Measurements from ENCODE around the gene FARP2. TPM values are rescaled to one million over a fixed set of nuclear protein-coding genes. Genes with fewer than 3 reads are reported as not detected.

Gene FARP2
- total RNA-seq, 1 experiment from 2014 or later: 89.1 TPM

- Histone ChIP-seq H3K4me3 (no peak overlapping the region), H3K27ac (no peak overlapping the region), H3F3A (ENCODE audit: insufficient read depth, low read depth) (peaks cover 62% of the 10 kb centered on the region), H3K4me2 (no peak overlapping the region), H4K20me1 (ENCODE audit: insufficient read depth) (peaks cover 20% of the 10 kb centered on the region; the same call in 1 of the 2 replicates), H3K4me1 (replicated peaks; ENCODE audit: insufficient read depth) (peaks cover 24% of the 10 kb centered on the region), H3K36me3 (ENCODE audit: low read depth) (peaks cover 47% of the 10 kb centered on the region), H3K9me2 (ENCODE audit: insufficient read depth) (no peaks in the 10 kb centered on the region), H3K79me2 (ENCODE audit: low read depth) (no peaks in the 10 kb centered on the region), H3K9me3 (ENCODE audit: insufficient read depth, low read depth) (no peaks in the 10 kb centered on the region), H2AFZ (no peak overlapping the region), H3K27me3 (ENCODE audit: insufficient read depth, low read depth) (no peaks in the 10 kb centered on the region)
- DNase-seq: no peak
- POLR2A ChIA-PET (ENCODE audit: unreplicated experiment): interaction anchor here (0.6 kb wide), 1 partner anchor 36 kb away, joined by 3 read pairs; the partner anchor contains the start of genes HDLBP and SEPTIN2
- no peak for TF ChIP-seq EZH2 (IDR thresholded peaks at IDR 0.05; ENCODE audit: low read depth)
- TF ChIP-seq CTCF (conservative IDR thresholded peaks at IDR 0.05): no peak
- CTCF ChIA-PET: interaction anchor here (0.6 kb wide), 1 partner anchor 500 kb away, joined by 4 read pairs; no protein-coding TSS in a partner anchor
- intact Hi-C loops (cut with micrococcal nuclease; ENCODE audit: unreplicated experiment): loop anchor here (10.0 kb wide), 2 partner anchors 354 to 496 kb away; partner anchors contain the start of gene ING5
- BruUV-seq (replicated peaks): no TSS peak
Observed at GRCh38 chr2:241350878-241351639, 5.0 kb upstream of the FARP2 start.

GRCh38 chr2:241351640-241352031 lies 4.4 kb upstream of the FARP2 start:
- no TSS peak for BruUV-seq (replicated peaks)
- Histone ChIP-seq H4K20me1 (ENCODE audit: insufficient read depth) (peaks cover 19% of the 10 kb centered on the region; the same call in 1 of the 2 replicates), H3K27ac (no peak overlapping the region), H3K9me3 (ENCODE audit: insufficient read depth, low read depth) (no peaks in the 10 kb centered on the region), H3K27me3 (ENCODE audit: insufficient read depth, low read depth) (no peaks in the 10 kb centered on the region), H3K4me1 (replicated peaks; ENCODE audit: insufficient read depth) (peaks cover 24% of the 10 kb centered on the region), H3F3A (ENCODE audit: insufficient read depth, low read depth) (peaks cover 62% of the 10 kb centered on the region), H2AFZ (no peak overlapping the region), H3K79me2 (ENCODE audit: low read depth) (peaks cover 3% of the 10 kb centered on the region), H3K4me2 (no peak overlapping the region), H3K4me3 (no peak overlapping the region), H3K36me3 (ENCODE audit: low read depth) (peaks cover 44% of the 10 kb centered on the region), H3K9me2 (ENCODE audit: insufficient read depth) (no peaks in the 10 kb centered on the region)
- intact Hi-C loops (cut with micrococcal nuclease; ENCODE audit: unreplicated experiment): loop anchor here (10.0 kb wide), 2 partner anchors 353 to 497 kb away; partner anchors contain the start of gene ING5
- DNase-seq: no peak
- POLR2A ChIA-PET (ENCODE audit: unreplicated experiment): interaction anchor here (0.6 kb wide), 1 partner anchor 36 kb away, joined by 3 read pairs; the partner anchor contains the start of genes HDLBP and SEPTIN2
- CTCF ChIA-PET: no interaction called here
- TF ChIP-seq EZH2 (IDR thresholded peaks at IDR 0.05; ENCODE audit: low read depth) (no peak), CTCF (conservative IDR thresholded peaks at IDR 0.05) (no peak)

GRCh38 chr2:241352227-241352626 lies 3.9 kb upstream of the FARP2 start:
- Histone ChIP-seq H3K4me2 (no peak overlapping the region), H3F3A (ENCODE audit: insufficient read depth, low read depth) (peaks cover 62% of the 10 kb centered on the region), H3K9me2 (ENCODE audit: insufficient read depth) (no peaks in the 10 kb centered on the region), H3K4me3 (no peak overlapping the region), H3K4me1 (replicated peaks; ENCODE audit: insufficient read depth) (peaks cover 30% of the 10 kb centered on the region), H4K20me1 (ENCODE audit: insufficient read depth) (peaks cover 14% of the 10 kb centered on the region; the same call in 1 of the 2 replicates), H2AFZ (no peak overlapping the region), H3K27me3 (ENCODE audit: insufficient read depth, low read depth) (no peaks in the 10 kb centered on the region), H3K27ac (no peak overlapping the region), H3K36me3 (ENCODE audit: low read depth) (peaks cover 38% of the 10 kb centered on the region), H3K79me2 (ENCODE audit: low read depth) (peaks cover 9% of the 10 kb centered on the region), H3K9me3 (ENCODE audit: insufficient read depth, low read depth) (no peaks in the 10 kb centered on the region)
- CTCF ChIA-PET: no interaction called here
- POLR2A ChIA-PET (ENCODE audit: unreplicated experiment): no interaction called here
- intact Hi-C loops (cut with micrococcal nuclease; ENCODE audit: unreplicated experiment): loop anchor here (10.0 kb wide), 2 partner anchors 353 to 497 kb away; partner anchors contain the start of gene ING5
- TF ChIP-seq CTCF (conservative IDR thresholded peaks at IDR 0.05): no peak
- no peak for TF ChIP-seq EZH2 (IDR thresholded peaks at IDR 0.05; ENCODE audit: low read depth)
- DNase-seq: peak in 1 of 2 experiments; percentile 60
- no TSS peak for BruUV-seq (replicated peaks)

Data from PC-9 (cell line).